HepG2 (cell line): ENCODE measurements around the gene BPIFB4. TPM values are rescaled to one million over a fixed set of nuclear protein-coding genes. Genes with fewer than 3 reads are reported as not detected.

Source experiments
- ATAC-seq: fragments of 200-7000 bp; cut with Tn5 transposase; 3 replicates; pipeline ENCODE4 v1.9.1; 2020; ENCODE audit warnings: mild to moderate bottlenecking, moderate library complexity
- BruUV-seq: library from RNA; stranded (reverse); fragments of 400-500 nt; replicated peaks from 2 replicates; lab custom pipeline; 2021; lab: Mats Ljungman, UMichigan
- CTCF ChIA-PET: fragments of 300-600 bp; formaldehyde crosslinking; extraction: SDS; loops from one replicate; lab custom pipeline; 2021; ENCODE audit warnings: low total read pairs, inconsistent platforms, low intra/inter-chr PET ratio; lab: Yijun Ruan, JAX
- POLR2A ChIA-PET: fragments of 350-600 bp; sonication (Branson Sonifier 250); formaldehyde crosslinking; loops from one replicate; lab custom pipeline; 2020; ENCODE audit warnings: antibody characterized with exemption, inconsistent platforms; lab: Yijun Ruan, JAX
- DNase-seq: peaks from one replicate; pipeline ENCODE4 v3.0.0-alpha.2; 2015; ENCODE audit warnings: low spot score
- FAIRE-seq: peaks from 3 replicates; lab custom pipeline; 2011; peaks lifted over from hg19 to GRCh38; lab: Jason Lieb, UNC
- H2AFZ ChIP-seq: one replicate; pipeline ENCODE4 v1.6.1; 2011; ENCODE audit warnings: low read length, inconsistent platforms
- H3K27ac ChIP-seq: fragments of 300-600 bp; 3 replicates; pipeline ENCODE4 v1.8.0; 2011; ENCODE audit warnings: mixed run types, mild to moderate bottlenecking, mixed read lengths, low read length, inconsistent platforms; ENCODE audit not compliant: insufficient read depth; ENCODE audit errors: extremely low read length
- H3K27me3 ChIP-seq, 2 experiments: fragments of 200-600 bp in 1 of 2; 2 replicates in 1 of 2; 3 replicates in 1 of 2; pipeline versions ENCODE4 v1.6.0 to v1.8.0; 2011; ENCODE audit warnings: low read length in 2 of 2, mild to moderate bottlenecking in 2 of 2, moderate library complexity in 2 of 2, inconsistent platforms in 1 of 2; ENCODE audit not compliant: insufficient read depth in 2 of 2, control insufficient read depth in 1 of 2
- H3K36me3 ChIP-seq, 2 experiments: fragments of 200-600 bp in 1 of 2; replicated peaks in 1 of 2; 2 replicates in 1 of 2; 3 replicates in 1 of 2; pipeline versions ENCODE4 v1.5.1 to v1.8.0; 2011; ENCODE audit warnings: low read length in 2 of 2, inconsistent platforms in 1 of 2; ENCODE audit not compliant: insufficient read depth in 2 of 2, control insufficient read depth in 1 of 2
- H3K4me1 ChIP-seq: 2 replicates; pipeline ENCODE4 v1.5.1; 2012; ENCODE audit warnings: low read length, inconsistent platforms; ENCODE audit not compliant: insufficient read depth
- H3K4me2 ChIP-seq: 2 replicates; pipeline ENCODE4 v1.6.0; 2011; ENCODE audit warnings: low read depth, low read length, inconsistent platforms
- H3K4me3 ChIP-seq, 3 experiments: fragments of 200-600 bp in 1 of 3; sonication (generic), shearing (Covaris generic) in 1 of 3; replicated peaks in 1 of 3; 2 replicates each; pipeline ENCODE4 v1.5.1; 2011 to 2016; ENCODE audit warnings: low read length in 3 of 3, inconsistent platforms in 2 of 3, low read depth in 2 of 3, mild to moderate bottlenecking in 2 of 3, control low read depth in 1 of 3, mixed read lengths in 1 of 3; ENCODE audit not compliant: insufficient read depth in 1 of 3
- H3K79me2 ChIP-seq: one replicate; pipeline ENCODE4 v1.6.1; 2011; ENCODE audit warnings: low read length, inconsistent platforms; ENCODE audit not compliant: insufficient read depth
- H3K9ac ChIP-seq: 2 replicates; pipeline ENCODE4 v1.6.0; 2011; ENCODE audit warnings: mild to moderate bottlenecking, low read depth, low read length, inconsistent platforms; ENCODE audit not compliant: insufficient read depth
- H3K9me3 ChIP-seq: 2 replicates; pipeline ENCODE4 v1.5.1; 2012; ENCODE audit warnings: mild to moderate bottlenecking, low read length
- H4K20me1 ChIP-seq: 2 replicates; pipeline ENCODE4 v1.6.0; 2011; ENCODE audit warnings: inconsistent platforms, mild to moderate bottlenecking, low read length, moderate library complexity; ENCODE audit not compliant: insufficient read depth
- CBX2 ChIP-seq, 2 experiments: fragments of 200-600 bp in 1 of 2; sonication (generic); formaldehyde crosslinking in 1 of 2; IDR thresholded peaks; 2 replicates each; pipeline versions ENCODE4 v1.7.0 to v1.8.1; 2018 to 2022; ENCODE audit warnings: low read depth in 2 of 2, low read length in 1 of 2, mild to moderate bottlenecking in 1 of 2, missing genetic modification reagents in 1 of 2
- GPBP1L1 ChIP-seq: sonication (generic); formaldehyde crosslinking; IDR thresholded peaks from 2 replicates; pipeline ENCODE4 v1.5.0; 2020; ENCODE audit warnings: mild to moderate bottlenecking, missing genetic modification reagents
- GTF2F1 ChIP-seq: fragments of 150-350 bp; IDR thresholded peaks from 2 replicates; pipeline ENCODE4 v1.6.1; 2014; ENCODE audit warnings: low read length
- JDP2 ChIP-seq: sonication (generic); formaldehyde crosslinking; IDR thresholded peaks from 2 replicates; pipeline ENCODE4 v1.8.1; 2022; ENCODE audit warnings: missing genetic modification reagents, borderline replicate concordance
- KLF9 ChIP-seq: IDR thresholded peaks from 2 replicates; pipeline ENCODE4 v1.6.1; 2016; ENCODE audit warnings: low read depth
- LBX2 ChIP-seq: sonication (generic); formaldehyde crosslinking; IDR thresholded peaks from 2 replicates; pipeline ENCODE4 v1.5.0; 2020; ENCODE audit warnings: missing genetic modification reagents, mild to moderate bottlenecking, borderline replicate concordance
- NCOA5 ChIP-seq: sonication (generic); formaldehyde crosslinking; IDR thresholded peaks from 2 replicates; pipeline ENCODE4 v1.4.0; 2020; ENCODE audit warnings: missing genetic modification reagents
- NR2F1 ChIP-seq, 2 experiments: fragments of 450-650 bp in 1 of 2; formaldehyde crosslinking in 1 of 2; IDR thresholded peaks; 2 replicates each; pipeline versions ENCODE4 v1.5.0 to v1.6.1; 2016 to 2020; ENCODE audit warnings: mild to moderate bottlenecking in 1 of 2, missing compliant biosample characterization in 1 of 2, missing genetic modification reagents in 1 of 2, moderate library complexity in 1 of 2
- PBX2 ChIP-seq: IDR thresholded peaks from 2 replicates; pipeline ENCODE4 v1.6.1; 2016; ENCODE audit warnings: control low read depth
- PHB2 ChIP-seq: fragments of 450-650 bp; IDR thresholded peaks from 2 replicates; pipeline ENCODE4 v1.6.1; 2018; ENCODE audit not compliant: partially characterized antibody
- POLR2G ChIP-seq: fragments of 200-400 bp; formaldehyde crosslinking; IDR thresholded peaks from 2 replicates; pipeline ENCODE4 v1.6.1; 2018; ENCODE audit warnings: mild to moderate bottlenecking, low read depth, low read length, moderate library complexity
- RBFOX2 ChIP-seq: fragments of 200-400 bp; formaldehyde crosslinking; IDR thresholded peaks from 2 replicates; pipeline ENCODE4 v1.6.1; 2017; ENCODE audit warnings: low read depth, mild to moderate bottlenecking, low read length
- SMAD1 ChIP-seq: sonication (generic); formaldehyde crosslinking; IDR thresholded peaks from 2 replicates; pipeline ENCODE4 v1.4.0; 2020; ENCODE audit warnings: missing genetic modification reagents, low read depth, mild to moderate bottlenecking, borderline replicate concordance
- ZBTB21 ChIP-seq: sonication (generic); formaldehyde crosslinking; IDR thresholded peaks from 2 replicates; pipeline ENCODE4 v1.4.0; 2020; ENCODE audit warnings: missing genetic modification reagents
- ZGPAT ChIP-seq: IDR thresholded peaks from 2 replicates; pipeline ENCODE4 v1.6.1; 2016; ENCODE audit warnings: mild to moderate bottlenecking
- ZNF180 ChIP-seq: sonication (generic); formaldehyde crosslinking; IDR thresholded peaks from 2 replicates; pipeline ENCODE4 v1.4.0; 2020; ENCODE audit warnings: low read depth, missing genetic modification reagents, borderline replicate concordance
- ZNF383 ChIP-seq: sonication (generic); formaldehyde crosslinking; IDR thresholded peaks from 2 replicates; pipeline ENCODE4 v1.4.0; 2020; ENCODE audit warnings: missing genetic modification reagents, mild to moderate bottlenecking, borderline replicate concordance
- ZNF614 ChIP-seq: IDR thresholded peaks from 2 replicates; pipeline ENCODE4 v1.6.1; 2018; ENCODE audit warnings: missing biosample characterization, missing genetic modification reagents, inconsistent platforms, borderline replicate concordance
- WGBS: methylation state at CpG from one replicate; pipeline ENCODE4 v1.1.6; 2017; ENCODE audit warnings: low lambda C conversion rate; 5-methylcytosine and 5-hydroxymethylcytosine counted together
- in situ Hi-C: cut with HindIII; loops from 2 replicates; pipeline ENCODE4 v1.10.0; 2017; ENCODE audit warnings: low pct_unique_long_range_greater_than_20kb; ENCODE audit not compliant: extremely low pct_ligation_motif_present
- intact Hi-C: fragments of 100-400 bp; cut with micrococcal nuclease; formaldehyde crosslinking; loops from one replicate; pipeline ENCODE4 v1.10.0; 2022; ENCODE audit not compliant: unreplicated experiment
- polyA plus RNA-seq, 8 experiments: library from polyadenylated mRNA; depleted of rRNA in 3 of 8; stranded (reverse) in 7 of 8; unstranded in 1 of 8; fragments of >200 nt; fragmentation: Illumina TruSeq in 4 of 8; extraction: Trizol in 4 of 8; gene quantifications; 2 replicates each; pipeline versions ENCODE4 v1.2.1 to v1.2.3, GENCODE V29; 2011 to 2016; ENCODE audit warnings: low read depth in 4 of 8, missing spikeins in 1 of 8, mixed read lengths in 1 of 8; ENCODE audit not compliant: insufficient read depth in 1 of 8
- total RNA-seq, 5 experiments: library from RNA; depleted of rRNA; stranded (reverse); fragments of >200 nt; fragmentation: Illumina TruSeq; extraction: Trizol; gene quantifications; 2 replicates each; pipeline ENCODE4 v1.2.3, GENCODE V29; 2016; ENCODE audit warnings: low read depth in 1 of 5

Gene BPIFB4
- total and polyA plus RNA-seq, 2 of the 13 experiments (the other 11 are each of a cell fraction or from before 2014, with no cell fraction given), result 0.09 TPM; not detected in 1

GRCh38 chr20:33033381-33033780 lies 46.1 kb upstream of the BPIFB4 start:
- Histone ChIP-seq H4K20me1 (no peaks in the 10 kb centered on the region), H3K27ac (no peak overlapping the region), H3K79me2 (no peaks in the 10 kb centered on the region), H3K36me3 (no peaks in the 10 kb centered on the region), H3K4me1 (peaks cover 17% of the 10 kb centered on the region), H3K4me2 (no peak overlapping the region), H3K9ac (no peak overlapping the region), H2AFZ (no peak overlapping the region), H3K27me3 (peaks cover 1 to 23% of the 10 kb centered on the region in 2 experiments; a peak in 3 of 5 replicates), H3K9me3 (no peaks in the 10 kb centered on the region), H3K4me3 (no peak overlapping the region)
- intact Hi-C loops (no loop called here), in situ Hi-C loops (no loop called here)
- no peak for FAIRE-seq
- TF ChIP-seq PHB2, result no peak
- no peak for TF ChIP-seq ZGPAT (CRISPR knock-in tag)
- TF ChIP-seq ZBTB21 (CRISPR knock-in tag), result no peak
- TF ChIP-seq JDP2, result no peak
- TF ChIP-seq ZNF614 (CRISPR knock-in tag), result no peak
- TF ChIP-seq RBFOX2, result no peak
- no peak for TF ChIP-seq NCOA5
- TF ChIP-seq KLF9 (CRISPR knock-in tag), result no peak
- no peak for TF ChIP-seq CBX2 (IDR thresholded peaks at IDR 0.05; ENCODE audit: low read depth, low read length)
- no peak for TF ChIP-seq CBX2 (CRISPR knock-in tag; IDR thresholded peaks at IDR 0.05; ENCODE audit: low read depth)
- no peak for TF ChIP-seq GTF2F1
- no peak for TF ChIP-seq SMAD1
- TF ChIP-seq LBX2 (CRISPR knock-in tag), result no peak
- TF ChIP-seq ZNF383 (CRISPR knock-in tag), result no peak
- no peak for TF ChIP-seq POLR2G
- TF ChIP-seq GPBP1L1 (CRISPR knock-in tag), result no peak
- no peak for TF ChIP-seq NR2F1 (CRISPR knock-in tag; IDR thresholded peaks at IDR 0.05)
- no peak for TF ChIP-seq PBX2
- no peak for TF ChIP-seq ZNF180 (CRISPR knock-in tag)
- no peak for ATAC-seq
- ChIA-PET CTCF (interaction anchor here (1.0 kb wide), 1 partner anchor 26 kb away, joined by 3 read pairs; the partner anchor contains the start of gene BPIFB2), POLR2A (no interaction called here)
- no peak for DNase-seq
- no TSS peak for BruUV-seq
- 43% methylated on average over 5 of the region's 5 CpGs for WGBS
